GM21529 (cell line): ENCODE data around the gene NXF1.

Source experiments
- ATAC-seq: cut with Tn5 transposase; IDR thresholded peaks from one replicate; pipeline ENCODE4 v1.9.1; 2021; ENCODE audit not compliant: unreplicated experiment

The NXF1 gene

DNA sequence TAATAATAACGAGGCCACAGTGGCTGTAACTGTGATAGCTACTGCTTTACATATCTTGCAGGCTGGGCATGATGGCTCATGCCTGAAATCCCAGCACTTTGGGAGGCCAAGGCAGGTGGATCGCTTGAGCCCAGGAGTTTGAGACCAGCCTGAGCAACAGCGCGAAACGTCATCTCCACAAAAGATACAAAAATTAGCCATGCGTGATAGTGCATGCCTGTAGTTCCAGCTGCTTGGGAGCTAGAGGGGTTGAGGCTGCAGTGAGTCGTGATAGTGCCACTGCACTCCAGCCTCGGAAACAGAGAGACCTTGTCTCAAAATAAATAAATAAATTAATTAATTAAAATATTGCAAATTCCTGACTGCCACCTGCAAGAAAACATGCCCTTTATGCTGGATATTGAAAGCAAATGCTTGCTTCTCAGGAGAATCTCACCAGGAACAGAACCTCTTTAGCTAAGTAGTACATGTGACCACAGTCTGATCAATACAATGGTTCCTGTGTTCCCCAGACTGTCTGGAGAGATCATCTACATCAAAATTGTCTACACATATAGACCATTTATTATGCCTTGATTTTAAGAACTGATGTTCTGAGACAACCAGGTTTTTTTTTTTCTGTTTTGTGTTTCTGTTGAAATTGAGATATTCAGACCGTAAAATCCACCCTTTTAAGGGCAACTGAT lies 57.6 kb downstream of the NXF1 start:
- ATAC-seq = no peak
